Activated T-cell treated with anti-CD3 and anti-CD28 coated beads for 1 hour (primary cell): ENCODE results near the gene ACSBG1.

Experiments used
- DNase-seq: peaks from one replicate; pipeline ENCODE4 v3.0.0-alpha.2; 2020; ENCODE audit warnings: low read depth

Gene ACSBG1

DNA sequence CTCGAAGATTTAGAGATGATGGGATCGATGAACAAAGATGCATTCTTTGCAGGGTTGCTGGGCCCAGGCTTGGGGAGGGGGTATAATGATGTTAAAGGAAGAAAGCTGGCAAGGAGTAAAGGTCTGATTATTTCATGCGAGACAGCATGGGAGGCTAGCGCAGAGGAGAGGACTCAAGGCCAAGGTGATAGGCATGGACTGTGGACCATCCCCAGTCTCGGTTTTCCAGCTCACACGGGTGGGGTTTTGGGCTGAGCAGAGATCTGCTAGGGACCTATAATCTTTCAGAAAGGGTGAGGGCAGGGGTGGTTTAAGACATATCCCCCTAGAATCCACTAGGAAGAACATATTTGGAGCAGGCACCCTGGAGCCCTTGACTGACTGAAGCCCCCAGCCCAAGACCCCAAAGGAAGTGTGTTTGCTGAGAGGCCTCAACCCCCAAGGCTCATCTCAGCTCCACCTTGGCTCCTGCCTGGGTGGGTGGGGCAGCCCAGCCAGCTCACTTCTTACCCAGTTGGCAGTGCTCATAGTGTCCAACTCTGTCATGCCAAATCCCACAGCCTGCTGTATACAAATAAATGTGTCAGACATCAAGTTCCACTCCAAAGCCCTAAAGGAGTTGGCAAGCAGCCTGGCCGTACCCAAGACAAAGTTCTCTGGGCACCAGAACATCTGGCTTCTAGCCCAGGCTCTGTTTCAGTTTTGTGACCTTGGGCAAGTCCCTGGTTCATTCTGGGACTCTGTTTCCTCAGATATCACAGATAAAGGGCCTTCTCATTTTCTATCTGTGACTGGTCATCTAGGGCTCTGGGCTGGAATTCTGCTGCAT lies 17.9 kb downstream of the ACSBG1 start:
- no peak for DNase-seq

DNA sequence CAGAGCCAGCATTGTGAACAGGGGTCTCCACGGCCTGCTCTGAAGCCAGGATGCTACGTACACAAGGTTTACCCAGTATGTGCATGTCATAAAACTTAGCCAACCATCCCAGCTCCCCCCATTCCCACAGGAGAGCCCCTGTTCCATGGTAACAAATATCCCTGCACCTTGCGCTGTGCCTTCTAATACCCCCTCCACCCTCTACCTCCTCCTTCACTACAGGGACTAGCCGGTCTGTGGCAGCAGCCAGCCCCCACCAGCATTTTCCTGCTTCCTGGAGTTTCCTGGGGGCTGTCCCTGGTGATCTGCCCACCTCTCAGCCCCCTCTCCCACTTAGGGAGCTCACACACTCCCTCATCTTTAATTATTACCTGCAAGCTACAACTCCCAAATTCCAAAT lies 20.4 kb downstream of the ACSBG1 start:
- DNase-seq = no peak

DNA sequence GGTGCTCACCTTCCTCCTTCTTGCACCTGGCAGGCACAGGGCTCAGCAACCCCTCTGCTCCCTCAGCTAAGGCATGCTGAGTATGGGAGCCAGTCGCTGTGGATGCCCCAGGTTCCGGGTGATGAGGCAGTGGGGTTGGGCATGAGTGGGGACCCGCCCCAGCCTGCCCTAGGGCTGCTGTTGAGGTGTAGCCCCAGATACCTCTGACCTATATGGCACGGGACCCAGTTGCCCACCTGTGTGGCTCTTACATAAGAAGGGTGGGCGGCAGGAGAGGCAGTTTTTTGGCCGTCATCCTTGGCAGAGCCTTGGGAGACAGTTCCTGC lies 21.0 kb downstream of the ACSBG1 start:
- DNase-seq = no peak

DNA sequence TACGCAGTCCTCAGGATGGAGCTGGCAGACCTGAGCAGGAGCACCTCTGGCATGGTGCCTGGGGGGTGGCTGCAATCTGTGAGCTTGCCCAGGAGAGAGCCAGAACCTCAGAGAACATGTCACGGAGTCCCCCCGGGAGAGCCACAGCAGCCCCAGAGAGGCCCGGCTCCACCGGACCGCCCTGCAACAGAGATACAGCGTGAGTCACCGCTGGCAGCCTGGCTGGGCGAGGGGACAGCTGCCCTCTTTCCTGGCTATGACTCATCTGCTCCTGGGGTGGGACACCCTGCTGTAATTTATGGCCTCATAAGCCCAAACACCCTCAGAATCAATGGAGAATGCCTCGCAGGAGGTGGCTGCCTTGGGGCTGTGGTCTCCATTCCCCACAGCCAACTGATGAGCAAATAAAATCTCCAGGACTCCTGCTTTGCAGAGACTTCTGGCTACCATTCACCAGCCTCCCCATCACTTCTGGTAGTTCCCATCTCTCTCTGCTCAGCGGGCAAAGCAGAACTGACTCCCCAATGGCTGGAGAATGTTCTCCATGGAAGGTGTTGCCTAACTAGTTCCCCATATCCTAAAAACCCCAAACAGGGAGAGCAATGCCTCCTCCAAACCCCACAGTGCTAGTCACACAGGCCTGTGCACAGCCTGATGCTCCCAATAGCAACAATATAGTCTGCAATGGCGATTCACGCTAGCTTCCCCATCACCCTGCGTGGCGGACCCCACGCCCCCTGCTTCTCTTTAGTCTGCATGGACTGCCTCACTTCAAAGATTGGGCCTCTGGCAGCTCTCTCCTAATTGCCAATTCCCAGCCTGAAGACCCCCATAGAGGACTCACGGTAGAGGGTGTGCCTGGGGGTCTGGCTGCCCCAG lies 21.6 kb downstream of the ACSBG1 start:
- no peak for DNase-seq

DNA sequence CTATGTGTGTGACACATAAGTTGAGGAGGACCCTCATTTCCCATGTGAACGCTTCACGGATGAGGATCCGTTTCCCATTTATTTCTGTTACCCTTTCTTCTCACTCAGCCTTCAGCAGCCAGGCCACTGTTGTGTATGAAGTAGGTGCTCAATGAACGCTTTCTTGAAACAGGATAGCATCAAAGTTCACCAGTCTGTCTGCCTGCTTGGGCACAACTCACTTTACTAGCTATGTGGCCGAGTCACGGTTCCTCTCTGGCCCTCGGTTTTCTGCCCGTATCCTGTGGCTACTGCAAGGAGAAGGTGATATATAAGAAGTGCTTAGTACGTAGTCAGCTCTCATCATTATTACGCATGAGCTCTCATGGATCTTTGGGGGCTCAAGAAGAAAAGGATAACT lies 22.4 kb downstream of the ACSBG1 start:
- DNase-seq = no peak

DNA sequence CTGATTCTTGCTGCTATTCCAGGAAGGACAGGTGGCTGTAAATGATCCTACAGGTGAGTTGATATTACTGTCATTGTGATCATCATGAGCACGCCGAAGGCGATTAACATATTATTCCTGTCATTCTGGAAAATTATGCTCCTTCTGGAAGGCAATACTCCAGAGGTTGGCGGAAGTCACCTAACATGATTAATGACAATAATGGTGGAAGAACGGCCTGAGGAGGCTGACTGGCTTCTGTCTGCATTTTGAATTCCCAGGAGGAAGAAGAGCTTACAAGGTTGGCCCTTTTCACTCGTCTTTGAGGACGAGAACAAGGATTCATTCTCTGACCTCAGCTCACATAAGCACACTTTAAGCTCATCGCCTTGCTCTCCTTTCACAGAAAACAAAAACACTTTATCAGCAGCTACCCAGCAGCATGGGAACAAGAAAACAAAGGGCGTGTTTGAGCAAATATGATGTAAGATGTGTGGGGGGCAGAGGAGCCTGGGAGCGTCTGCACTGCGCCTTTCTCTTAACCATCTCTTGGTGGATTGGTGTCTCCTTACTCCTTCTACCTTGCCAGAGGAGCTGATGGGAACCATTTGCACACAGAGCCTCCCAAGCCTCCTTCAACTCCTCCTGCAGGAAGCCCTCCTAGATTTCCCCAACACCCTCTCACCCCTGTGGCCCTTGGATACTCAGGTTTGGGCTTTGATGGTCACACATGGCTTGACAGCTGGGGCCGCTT lies 23.0 kb downstream of the ACSBG1 start:
- no peak for DNase-seq

DNA sequence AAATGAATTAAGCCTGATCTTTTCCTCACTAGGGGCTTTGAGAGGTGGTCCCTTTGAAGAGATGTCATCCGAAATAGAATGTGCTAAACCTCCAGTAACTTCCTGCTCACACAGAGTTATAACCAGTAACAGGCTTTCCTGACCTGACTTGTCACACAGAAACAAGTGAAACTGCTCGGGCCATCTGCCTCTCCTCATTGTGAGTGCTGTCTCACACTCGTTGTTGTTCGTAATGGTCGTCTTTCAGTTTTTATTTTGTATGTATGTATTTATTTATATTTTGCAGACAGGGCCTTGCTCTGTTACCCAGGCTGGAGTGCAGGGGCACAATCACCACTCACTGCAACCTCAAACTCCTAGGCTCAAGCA lies 24.0 kb downstream of the ACSBG1 start:
- DNase-seq = no peak

DNA sequence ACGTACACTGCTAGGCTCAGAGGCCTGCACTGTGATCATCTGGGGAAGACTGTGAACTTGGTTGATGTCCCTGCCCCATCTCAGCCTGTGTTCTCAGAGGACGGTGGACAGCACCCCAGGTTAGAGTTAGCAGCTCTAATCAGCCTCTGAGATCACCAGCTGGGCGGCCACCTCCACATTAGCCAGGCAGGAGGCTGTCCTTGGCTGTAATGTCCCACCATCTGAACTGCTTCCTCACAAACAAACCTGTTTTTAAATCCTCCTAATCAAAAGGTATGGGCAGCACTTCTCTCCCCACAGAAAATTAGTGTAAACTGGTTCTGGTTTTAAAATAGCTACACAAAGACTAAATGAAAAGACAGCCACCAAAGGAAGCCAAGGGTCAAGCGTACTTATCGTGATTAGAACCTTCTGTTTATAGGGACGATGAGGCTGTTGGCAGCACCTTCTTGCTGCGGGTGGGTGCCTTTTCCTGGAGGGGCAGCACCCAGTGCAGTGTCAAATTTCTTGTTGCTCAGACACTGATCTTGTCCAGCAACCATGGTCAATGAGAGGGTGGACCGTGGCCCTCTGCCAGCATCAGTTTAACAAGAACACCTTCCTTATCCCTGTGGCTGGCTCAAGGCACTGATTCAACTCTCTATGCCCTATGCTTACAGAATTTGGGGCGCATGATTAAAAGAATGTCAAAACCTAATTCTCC lies 24.6 kb downstream of the ACSBG1 start:
- no peak for DNase-seq

DNA sequence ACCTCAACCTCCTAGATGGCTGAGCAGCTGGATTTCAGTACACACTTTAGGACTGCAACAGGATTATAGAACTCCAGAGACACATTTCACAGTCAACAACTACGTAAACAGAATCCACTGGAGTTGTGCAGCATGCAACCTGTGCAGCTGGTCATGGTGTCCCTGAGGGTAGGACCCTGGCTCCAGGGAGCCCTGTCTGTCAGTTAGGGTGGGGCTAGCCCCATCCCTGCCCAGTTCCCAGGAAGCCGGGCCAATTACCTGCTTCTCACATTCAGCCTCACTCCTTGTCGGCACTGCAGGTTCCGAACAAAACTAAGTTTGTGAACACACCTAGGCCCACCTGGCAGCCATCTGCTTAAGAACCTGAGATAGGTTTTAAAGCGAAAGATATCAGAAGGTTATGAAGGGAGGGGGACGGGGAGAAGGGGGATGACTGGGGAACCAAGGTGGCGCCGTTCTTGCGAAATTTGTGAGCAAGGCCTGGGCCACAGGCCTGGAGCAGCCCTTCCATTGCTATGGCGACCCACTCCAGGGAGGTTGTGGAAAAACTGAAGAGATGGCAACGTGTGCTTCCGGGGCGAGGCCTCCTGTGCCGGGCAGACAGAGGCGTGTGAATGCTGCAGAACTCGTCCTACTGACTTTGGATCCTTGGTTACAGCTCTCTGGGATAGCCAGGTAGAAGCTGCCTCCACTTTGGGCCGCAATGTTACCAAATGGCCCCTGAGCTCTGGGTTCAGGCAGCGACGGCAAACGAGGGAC lies 25.3 kb downstream of the ACSBG1 start:
- DNase-seq = no peak

DNA sequence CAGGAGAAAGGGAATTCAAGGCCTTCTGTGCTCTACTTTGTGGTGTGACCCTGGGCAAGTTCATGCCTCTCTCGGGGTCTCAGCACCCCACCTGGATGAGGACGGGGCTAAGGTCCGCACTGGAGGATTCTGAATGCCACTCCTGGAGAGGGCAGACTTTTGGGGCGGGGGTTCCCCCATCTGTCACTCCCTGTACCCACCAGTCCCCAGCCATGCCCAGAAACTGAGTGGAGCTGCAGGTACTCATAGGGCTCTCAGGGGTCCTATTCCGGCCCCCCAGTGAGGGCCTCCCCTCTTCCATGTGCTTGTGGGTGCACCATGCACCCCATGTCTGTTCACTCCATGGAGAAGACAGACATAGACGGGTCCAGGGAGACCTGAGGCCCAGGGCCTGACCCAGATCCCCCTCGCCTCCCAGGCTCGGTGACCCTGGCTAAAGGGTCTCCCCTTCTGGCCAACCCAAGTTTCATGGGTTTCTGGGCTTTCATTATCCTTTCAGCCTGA lies 26.0 kb downstream of the ACSBG1 start:
- no peak for DNase-seq

DNA sequence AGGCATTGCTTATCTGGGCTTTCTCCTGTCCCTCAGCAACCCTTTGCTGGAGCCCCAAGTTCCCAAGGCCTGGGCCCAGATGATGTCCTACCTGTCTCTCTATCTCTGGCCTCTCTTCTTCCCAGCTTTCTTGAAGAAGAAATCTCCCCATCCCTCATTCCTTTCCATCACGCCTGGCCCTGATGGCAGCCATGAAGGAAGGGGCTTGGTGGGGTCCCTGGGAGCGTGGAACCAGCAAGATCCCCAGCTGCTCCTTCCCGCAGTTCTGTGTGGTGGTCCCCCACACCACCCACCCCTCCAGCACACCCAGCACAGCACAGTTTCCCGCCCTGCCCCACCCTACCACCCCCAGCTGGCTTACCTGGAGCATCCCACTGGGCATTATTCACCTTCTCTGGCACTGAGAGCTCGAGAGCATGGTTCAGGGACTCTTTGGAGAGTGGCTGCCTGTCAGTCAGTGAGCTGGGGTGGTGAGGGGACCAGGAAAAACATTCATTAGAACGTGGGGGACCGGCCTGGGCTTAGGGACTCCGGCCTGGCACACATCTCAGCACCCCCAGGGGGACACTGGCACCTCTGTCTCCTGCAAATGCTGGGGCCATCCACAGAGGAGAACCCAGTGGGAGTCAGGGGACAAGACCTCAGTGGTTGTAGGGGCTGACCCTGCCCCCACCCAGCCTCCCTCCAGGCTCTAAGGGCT lies 26.6 kb downstream of the ACSBG1 start:
- DNase-seq = no peak

DNA sequence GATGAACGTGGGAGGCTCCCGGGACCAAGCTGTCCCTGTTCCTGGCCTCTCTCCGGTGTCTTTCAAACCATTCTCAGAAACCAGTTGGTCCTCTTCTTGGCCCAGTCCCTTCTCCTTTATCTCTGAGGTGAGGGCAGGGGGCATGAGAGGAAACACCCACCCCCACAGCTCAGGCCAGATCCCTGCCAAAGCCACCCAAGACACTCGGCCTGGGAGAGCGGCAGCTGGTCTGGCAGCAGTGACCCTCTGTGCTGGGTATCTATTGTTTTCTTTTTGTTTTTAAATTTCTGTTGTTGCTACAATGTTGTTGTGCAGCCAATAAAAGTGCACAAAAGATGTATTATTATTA lies 27.3 kb downstream of the ACSBG1 start:
- no peak for DNase-seq

DNA sequence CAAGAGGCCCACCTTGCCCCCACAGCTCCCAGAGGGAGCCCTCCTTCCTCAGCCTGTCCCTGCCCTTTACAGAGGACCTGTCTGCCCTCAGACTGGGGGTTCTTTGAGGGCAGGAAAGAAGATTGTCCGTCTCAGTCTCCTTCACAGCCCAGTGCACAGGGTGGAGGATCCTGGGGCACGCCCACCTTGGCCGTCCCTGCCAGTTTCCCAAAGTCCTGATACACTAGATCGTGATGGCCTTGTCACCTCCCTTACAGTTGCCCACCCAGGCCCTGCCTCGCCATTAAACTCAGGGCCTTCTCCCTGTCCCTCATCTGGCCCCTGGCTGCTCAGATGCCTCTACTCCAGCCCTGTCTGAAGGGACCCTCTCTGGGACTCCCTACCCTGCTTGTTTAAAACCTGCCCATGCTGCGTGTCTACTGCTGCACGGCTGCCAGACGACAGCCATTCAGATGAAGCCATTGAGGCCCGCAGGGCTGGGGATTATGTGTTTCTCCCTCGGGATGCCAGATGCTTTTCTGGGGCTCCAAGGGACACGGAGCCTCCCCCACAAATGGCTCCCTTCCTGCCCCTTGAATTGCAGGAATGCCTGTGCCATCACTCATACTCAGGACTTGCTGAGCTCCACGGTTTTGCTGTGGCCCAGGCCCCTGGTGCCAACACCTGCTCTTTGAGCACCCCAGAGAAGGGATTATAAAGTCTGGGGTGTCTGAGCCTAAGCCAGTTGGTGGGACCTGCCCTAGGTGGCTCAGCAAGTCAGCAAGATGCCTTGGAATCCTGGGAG lies 27.8 kb downstream of the ACSBG1 start:
- DNase-seq = no peak

DNA sequence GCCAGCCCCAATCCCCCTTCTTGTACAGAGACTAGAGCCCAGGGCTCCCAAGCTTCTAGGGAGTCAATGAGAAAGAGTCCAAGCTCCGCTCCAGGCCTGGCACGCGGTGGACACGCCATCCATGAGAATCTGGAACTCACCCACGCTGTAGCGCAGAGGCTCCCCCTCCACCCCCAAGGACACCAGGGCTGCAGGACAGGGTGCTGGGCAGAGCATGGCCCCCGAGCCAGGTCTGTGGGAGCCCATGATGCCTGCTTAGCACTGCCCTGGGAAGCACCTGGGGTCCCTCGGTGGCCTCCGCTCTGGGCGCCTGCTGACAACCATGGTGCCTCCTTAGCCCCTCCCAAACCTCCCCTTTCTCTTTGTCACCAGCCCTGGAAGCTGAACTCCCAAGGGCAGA lies 28.5 kb downstream of the ACSBG1 start:
- DNase-seq = no peak

DNA sequence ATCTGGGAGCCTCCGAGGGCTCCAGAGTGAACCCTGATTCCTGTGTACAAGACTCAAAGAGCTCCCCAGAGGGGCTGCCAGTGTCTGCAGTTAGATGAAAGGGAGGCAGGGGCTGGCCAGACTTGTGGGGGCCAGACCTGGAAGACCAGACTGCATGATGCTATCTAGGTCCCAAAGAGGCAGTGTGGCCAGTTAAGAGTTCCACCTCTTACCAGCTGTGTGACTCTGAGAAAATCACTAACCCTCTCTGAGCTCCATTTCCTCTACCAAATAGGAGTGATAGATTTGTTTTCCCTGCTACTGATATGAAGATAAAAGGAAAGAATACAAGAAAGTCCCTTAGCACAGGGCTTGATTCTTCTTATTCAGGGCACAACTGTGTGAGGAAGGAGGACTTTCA lies 29.0 kb downstream of the ACSBG1 start:
- DNase-seq = no peak

DNA sequence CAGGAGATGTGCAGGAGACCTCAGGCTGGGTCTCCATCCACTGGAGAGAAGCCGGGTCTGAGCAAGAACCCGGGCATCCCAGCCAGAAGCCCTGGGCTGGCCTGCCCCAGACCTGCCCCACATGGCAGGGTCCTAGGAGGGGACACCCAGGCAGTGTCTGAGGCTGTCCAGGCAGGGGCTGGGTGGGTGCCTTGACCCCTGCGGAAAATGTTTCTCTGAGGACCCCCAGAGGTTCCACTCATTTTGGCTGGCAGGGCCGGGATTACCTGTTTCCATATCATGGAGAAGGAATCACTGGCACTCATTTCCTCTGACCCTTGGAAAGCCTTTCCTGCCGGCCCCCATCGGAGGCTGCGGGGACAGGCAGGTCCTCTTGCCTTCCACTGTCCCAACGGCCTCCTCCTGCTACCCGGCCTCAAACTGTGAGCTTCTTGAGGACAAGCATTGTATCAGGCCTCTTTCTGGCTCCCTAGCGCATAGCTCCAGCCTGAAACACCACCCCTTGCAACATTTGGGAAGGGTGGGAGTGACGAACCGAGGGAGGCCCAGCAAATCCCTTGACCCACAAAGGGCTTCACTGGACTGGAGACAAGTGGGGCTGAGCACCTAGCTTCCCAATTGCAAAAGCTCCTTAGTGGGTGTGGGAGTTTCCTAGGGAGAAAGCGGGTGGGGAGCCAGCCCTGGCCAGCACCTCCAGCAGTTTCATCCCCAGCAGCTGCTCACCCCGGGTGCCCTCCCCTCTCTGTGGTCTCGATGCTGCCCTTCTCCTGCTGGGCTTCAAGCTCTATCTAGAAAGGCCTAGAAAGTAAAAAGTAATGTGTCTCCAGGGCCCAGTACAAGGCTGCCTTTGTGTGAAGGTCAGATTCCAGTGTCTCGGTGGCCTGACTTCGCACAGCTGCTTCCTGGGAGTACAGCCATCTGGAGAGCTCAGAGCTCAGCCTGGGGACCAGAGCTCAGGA lies 29.7 kb downstream of the ACSBG1 start:
- no peak for DNase-seq

DNA sequence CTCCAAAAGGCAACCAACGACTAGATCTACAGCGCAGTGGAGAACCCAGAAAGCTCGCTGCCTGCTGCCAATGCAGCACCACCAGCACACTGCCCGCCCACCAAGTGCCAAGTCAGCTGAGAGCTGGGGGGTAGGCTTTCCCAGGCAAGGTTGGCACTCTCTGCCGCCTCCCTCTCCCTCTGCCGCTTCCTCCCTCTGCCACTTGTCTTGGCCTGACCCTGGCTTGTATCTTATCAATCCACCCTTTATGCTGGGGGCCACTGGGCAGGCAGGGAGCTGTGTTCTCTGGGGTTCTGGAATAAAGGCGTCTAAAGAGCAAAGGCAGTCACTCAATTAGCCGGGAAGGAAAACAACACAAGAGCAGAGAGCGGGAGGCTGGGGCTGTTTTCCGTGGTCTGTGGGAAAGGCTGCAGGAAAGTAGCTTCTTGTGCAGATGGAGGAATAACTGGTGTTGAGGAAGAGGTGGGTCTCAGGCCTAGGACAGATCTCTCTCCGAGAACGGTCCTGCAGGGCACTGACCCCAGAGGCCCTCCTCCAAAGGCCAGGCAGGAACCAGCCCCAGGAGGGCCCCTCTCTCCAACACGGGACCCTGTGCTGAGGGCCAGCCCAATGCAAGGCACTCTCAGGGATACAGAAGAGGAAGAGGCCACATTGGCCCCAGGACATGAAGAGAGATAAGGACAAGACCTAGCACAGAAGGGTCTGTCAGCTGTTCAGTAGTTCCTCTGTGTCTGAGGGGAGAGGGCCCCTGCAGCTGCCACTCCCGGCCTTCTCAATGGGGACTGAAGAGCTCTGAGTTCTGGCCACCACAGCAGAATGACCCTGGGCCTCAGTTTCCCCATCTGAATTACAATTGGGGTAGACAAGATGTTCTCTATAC lies 30.8 kb downstream of the ACSBG1 start:
- DNase-seq = no peak
